SHP77 (cell line): Measurements from ENCODE around the gene MEGF11.
A peak's percentile ranks its signal among the peaks of the same experiment; 100 is the strongest.
"Not testable (repeated sequence)": the region's sequence is repeated elsewhere in the genome, so short reads cannot be mapped to it uniquely, and the experiment has no call there.

Source experiments
- DNase-seq, 2 experiments: peaks; one replicate each; lab custom pipeline; 2025; lab: John Stamatoyannopoulos, UW

MEGF11 gene

DNA sequence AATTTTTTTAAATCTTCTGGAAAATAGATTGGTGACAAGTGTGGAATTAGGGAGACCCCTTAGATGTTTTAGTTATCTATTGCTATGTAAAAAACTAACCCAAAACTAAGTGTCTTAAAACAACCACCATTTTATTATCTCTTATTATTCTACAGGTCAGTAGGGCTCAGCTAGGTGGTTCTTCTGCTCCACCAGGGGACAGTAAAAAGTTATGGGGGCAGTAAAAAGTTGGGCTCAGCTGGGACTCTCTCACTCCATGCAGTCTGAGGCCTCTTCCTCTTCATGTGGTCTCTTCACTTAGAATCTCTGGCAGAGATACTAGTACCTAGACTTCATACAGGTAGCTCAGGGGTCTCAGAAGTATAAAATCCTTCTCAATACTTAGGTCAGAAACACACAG is 21.8 kb upstream of the MEGF11 start:
- DNase-seq, result no peak

- no peak for DNase-seq
Observed at GRCh38 chr15:66270932-66271331, 17.4 kb upstream of the MEGF11 start.

GRCh38 chr15:66269326-66270090 is 16.0 kb upstream of the MEGF11 start:
- peak; percentile 60 to 72 for DNase-seq

DNA sequence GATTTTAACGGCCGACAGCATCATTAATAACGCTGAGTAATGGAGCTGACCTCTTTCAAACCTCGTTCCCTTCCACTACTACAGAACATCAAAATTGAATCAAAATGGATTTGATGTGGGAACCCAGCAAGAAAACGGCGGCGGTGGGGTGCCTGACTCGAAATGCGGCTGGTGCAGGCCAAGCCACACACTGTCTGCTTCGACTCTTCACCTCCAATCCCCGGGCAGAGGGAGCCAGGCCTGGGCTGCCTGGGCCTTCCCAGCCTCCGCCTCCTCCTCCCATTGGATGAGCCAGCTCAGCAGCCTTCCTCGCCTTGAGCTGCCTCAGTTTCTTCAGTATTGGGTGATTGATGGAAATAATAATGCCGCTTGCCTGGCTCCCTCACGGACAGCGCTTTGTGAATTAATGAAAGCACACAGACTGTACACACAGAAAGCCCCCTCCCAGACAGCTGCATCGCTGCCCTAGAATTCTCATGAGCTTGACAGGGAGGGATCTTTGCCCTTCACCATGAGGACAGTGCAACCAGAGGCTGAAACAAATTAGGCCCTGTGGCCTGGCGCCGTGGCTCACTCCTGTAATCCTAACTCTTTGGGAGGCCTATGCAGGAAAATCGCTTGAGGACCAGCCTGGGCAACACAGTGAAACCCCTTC is 11.4 kb upstream of the MEGF11 start:
- DNase-seq, result no peak

GRCh38 chr15:66262837-66263236 is 9.3 kb upstream of the MEGF11 start:
- DNase-seq, result not testable (repeated sequence)

GRCh38 chr15:66261056-66261455 is 7.5 kb upstream of the MEGF11 start:
- DNase-seq, result no peak

GRCh38 chr15:66256692-66257091 is 3.1 kb upstream of the MEGF11 start:
- DNase-seq, result no peak

DNA sequence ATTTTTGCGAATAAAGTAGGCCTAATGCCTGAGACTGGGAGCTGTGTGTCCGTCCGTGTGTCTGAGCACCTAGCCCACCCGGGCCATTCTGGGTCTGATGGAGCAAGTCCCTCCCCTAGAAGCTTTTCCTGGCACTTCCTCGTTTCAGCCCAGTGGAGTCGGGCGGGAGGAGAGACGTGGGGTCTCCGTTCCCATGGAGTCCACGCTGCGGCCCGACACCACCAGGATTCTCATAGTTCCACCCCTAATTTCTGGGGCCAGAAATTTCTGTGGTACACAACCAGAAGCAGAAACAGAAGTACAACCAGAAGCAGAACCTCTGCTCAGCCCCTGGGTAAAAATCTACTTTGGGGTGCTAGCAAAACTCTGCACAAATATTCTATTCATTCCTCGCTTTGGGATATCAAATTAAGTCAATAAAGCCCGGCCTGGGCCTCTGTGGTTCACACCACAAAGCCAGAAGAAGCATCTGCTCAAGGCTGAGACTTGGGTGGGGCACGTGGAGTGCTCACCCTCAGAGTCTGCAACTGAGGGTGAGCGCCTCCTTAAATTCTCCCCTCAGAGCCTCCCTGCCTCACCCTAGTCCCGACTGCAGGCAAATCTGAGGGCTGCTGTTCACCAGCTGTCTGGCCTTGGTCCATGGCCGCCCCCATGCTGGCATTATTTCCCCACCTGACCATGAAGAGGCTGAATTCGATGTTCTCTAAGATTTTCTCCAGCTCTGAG is 1.6 kb upstream of the MEGF11 start:
- DNase-seq, result no peak

GRCh38 chr15:66254089-66254950 is 770 bp upstream of the MEGF11 start:
- no peak for DNase-seq

DNA sequence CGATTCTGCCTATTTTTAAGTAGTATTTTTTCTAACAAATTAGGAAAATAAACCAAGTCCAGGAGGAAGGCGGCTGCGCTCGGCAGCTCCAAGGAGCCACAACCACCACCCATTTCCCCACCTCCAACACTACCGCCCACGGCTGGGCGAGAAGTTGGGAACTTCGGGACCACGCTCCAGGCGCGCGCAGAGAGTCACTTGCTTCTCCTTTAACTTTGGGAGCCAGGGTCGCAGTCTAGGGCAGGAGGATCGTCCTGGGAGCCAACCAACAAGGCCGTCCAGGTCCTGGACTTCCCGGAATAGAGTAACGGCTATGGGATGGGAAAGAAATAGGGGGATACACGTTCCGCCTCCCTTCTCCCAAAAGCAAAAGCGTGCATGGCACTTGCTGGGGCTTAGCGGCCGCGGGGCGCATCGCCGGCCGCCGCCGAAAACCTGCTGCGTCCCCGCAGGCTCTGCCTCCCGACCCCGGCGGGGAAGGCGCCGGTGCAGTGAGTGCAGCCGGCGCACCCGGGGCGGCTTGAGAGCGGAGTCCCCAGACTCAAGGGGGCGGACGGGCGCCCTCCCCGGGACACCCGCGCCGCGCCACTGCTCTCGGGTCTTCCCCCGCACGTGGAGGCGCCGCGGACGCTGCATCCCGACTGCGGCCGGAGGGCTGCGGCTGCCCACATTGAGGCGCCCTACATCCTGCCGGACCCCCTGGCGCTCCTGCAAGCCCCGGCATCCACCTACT is 699 bp downstream of the MEGF11 start:
- DNase-seq, result peak; percentile 36 to 47

- DNase-seq, result peak; percentile 58 to 79
Observed at GRCh38 chr15:66251790-66252684, 1.5 kb downstream of the MEGF11 start.

- no peak for DNase-seq
Observed at GRCh38 chr15:66251065-66251789, 2.3 kb downstream of the MEGF11 start.

DNA sequence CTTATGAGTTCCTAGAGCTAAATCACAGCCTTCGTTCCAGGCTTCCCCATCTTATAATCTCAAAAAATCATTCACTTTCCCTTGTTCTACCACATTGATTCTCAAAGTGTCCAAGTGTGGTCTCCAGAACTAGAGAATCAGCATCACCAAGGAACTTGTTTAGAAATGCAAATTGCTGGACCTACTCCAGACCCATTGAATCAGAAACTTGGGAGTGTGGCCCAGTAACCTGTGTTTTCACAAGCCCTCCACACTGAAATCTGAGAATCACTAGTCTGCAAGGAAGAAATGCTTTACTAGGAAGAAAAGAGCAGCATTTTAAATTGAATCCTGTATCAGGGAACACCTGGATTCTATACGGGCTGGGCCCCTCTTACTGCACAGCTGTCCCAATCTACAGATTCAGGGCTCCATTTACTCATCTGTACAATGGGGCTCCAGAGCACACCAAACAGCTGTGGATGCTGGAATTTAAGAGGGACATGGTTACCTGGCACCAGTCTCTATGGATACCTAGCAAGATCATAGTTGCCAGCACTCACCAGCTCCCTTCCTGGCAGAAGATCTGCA is 3.9 kb downstream of the MEGF11 start:
- peak; percentile 13 to 19 for DNase-seq

DNA sequence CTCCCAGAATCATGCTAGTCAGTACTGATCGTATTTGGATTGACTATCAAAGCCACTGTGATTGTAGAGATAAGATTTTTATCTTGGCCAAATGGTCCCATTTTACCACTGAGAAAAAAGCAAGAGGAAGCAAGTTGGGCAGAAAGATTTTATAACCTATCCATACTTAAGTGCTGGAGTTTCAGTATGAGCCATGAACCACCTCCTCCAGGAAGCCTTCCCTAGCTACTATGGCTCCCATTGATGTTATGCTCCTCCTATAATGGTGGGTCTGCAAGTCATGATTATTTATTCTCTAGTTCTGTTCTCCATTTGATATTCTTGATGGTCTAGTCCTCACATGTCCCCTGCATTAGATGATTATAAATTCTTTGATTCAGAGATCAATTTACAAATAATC is 6.6 kb downstream of the MEGF11 start:
- no peak for DNase-seq

DNA sequence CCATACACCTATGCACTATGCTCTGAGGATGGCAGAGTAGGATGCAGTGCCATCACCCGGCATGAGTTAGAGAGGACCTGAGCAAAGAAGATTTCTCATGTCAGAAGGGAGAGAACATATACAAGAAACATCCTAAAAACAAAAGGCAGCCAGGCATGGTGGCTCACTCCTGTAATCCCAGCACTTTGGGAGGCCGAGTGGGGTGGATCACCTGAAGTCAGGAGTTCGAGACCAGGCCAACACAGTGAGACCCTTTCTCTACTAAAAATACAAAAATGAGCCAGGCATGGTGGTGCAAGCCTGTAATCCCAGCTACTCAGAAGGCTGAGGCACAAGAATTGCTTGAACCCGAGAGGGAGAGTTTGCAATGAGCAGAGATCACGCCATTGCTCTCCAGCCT is 7.7 kb downstream of the MEGF11 start:
- DNase-seq, result not testable (repeated sequence)

- DNase-seq, result no peak
Observed at GRCh38 chr15:66241908-66242285, 11.7 kb downstream of the MEGF11 start.

DNA sequence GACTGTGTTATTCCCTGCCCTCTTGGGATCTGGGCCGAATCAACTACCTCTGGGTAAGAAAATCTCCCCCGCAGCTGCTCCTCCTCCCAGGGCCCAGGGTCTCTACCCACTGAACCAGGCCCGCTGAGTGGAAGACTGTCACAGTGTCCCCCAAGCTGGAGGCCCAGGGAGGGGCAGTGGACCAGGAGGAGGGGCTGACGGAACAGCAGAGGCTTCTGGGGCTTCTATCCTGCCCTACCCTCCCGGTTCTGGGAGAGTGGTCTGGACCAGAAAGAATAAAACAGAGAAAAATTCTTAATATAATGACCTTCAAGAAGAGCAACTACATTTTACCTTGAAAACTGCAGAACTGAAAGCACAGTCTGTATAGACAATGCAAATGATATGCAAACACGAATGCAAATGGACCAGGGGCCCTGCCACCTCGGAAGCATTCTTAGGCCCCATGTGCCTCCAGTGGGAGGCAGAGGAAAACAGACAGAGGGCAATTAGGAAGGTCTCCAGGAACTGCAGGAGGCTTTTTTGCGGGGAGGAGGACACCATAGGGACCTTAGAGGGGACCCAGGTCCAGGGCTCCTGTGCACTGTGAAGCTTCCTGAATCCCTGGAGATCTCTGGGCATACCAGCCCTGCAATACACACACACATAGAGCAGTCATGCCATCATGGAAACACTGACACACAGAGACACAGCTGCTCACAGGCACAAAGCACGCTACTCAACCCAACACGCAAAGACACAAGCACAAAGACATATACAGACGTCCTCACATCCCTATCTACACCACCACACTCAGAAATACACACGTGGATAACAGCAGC is 12.3 kb downstream of the MEGF11 start:
- DNase-seq, result no peak

- no peak for DNase-seq
Observed at GRCh38 chr15:66240240-66240794, 13.2 kb downstream of the MEGF11 start.
